ENCODE results near the gene HTR7.

HTR7 gene

GRCh38 chr10:90740265-90740664 lies 117.6 kb downstream of the HTR7 start:
- no peak for DNase-seq (ENCODE audit: low spot score)

- no peak for DNase-seq (ENCODE audit: low spot score)
Measured at GRCh38 chr10:90738885-90739284, 119.0 kb downstream of the HTR7 start.

- no peak for DNase-seq (ENCODE audit: low spot score)
Measured at GRCh38 chr10:90734415-90734814, 123.4 kb downstream of the HTR7 start.

GRCh38 chr10:90732581-90732980 lies 125.3 kb downstream of the HTR7 start:
- no peak for DNase-seq (ENCODE audit: low spot score)

GRCh38 chr10:90723416-90724068 lies 134.3 kb downstream of the HTR7 start:
- no peak for DNase-seq (ENCODE audit: low spot score)

- no peak for DNase-seq (ENCODE audit: low spot score)
Measured at GRCh38 chr10:90722832-90723231, 135.0 kb downstream of the HTR7 start.

- DNase-seq (ENCODE audit: low spot score) = no peak
Measured at GRCh38 chr10:90718182-90718581, 139.7 kb downstream of the HTR7 start.

GRCh38 chr10:90712529-90712928 lies 145.3 kb downstream of the HTR7 start:
- no peak for DNase-seq (ENCODE audit: low spot score)

- DNase-seq (ENCODE audit: low spot score) = no peak
Measured at GRCh38 chr10:90709727-90710126, 148.1 kb downstream of the HTR7 start.

- no peak for DNase-seq (ENCODE audit: low spot score)
Measured at GRCh38 chr10:90707657-90708056, 150.2 kb downstream of the HTR7 start.

- DNase-seq (ENCODE audit: low spot score) = no peak
Measured at GRCh38 chr10:90701428-90701827, 156.4 kb downstream of the HTR7 start.

GRCh38 chr10:90695915-90696676 lies 161.7 kb downstream of the HTR7 start:
- no peak for DNase-seq (ENCODE audit: low spot score)
